Panc1 (cell line): ENCODE results near the gene TESK2. TPM values are rescaled to one million over a fixed set of nuclear protein-coding genes. Genes with fewer than 3 reads are reported as not detected.
"Not testable (repeated sequence)": the region's sequence is repeated elsewhere in the genome, so short reads cannot be mapped to it uniquely, and the experiment has no call there.

Source experiments
- ATAC-seq: fragments of 200-7000 bp; cut with Tn5 transposase; 2 replicates; pipeline ENCODE4 v1.9.1; 2020; ENCODE audit warnings: mild to moderate bottlenecking, moderate library complexity
- BruUV-seq: library from RNA; stranded (reverse); fragments of 400-500 nt; replicated peaks from 2 replicates; lab custom pipeline; 2021; lab: Mats Ljungman, UMichigan
- CTCF ChIA-PET: fragments of 300-600 bp; sonication (Branson Sonifier 250); formaldehyde crosslinking; loops from one replicate; lab custom pipeline; 2022; ENCODE audit warnings: antibody characterized with exemption; lab: Charles Lee
- POLR2A ChIA-PET: fragments of 300-600 bp; sonication (Branson Sonifier 250); formaldehyde crosslinking; loops from one replicate; lab custom pipeline; 2022; ENCODE audit warnings: antibody characterized with exemption; lab: Charles Lee
- DNase-seq: peaks from one replicate; pipeline ENCODE4 v3.0.0-alpha.2; 2010; ENCODE audit warnings: low read depth, low spot score
- H3K27ac ChIP-seq: 2 replicates; pipeline ENCODE4 v1.5.1; 2011; ENCODE audit warnings: mild to moderate bottlenecking, low read length, inconsistent platforms
- H3K27me3 ChIP-seq: fragments of 200-500 bp; sonication (Bioruptor generic); 2 replicates; pipeline ENCODE4 v1.6.0; 2014; ENCODE audit warnings: low read length, inconsistent platforms; ENCODE audit not compliant: control insufficient read depth, insufficient read depth
- H3K36me3 ChIP-seq: fragments of 200-500 bp; sonication (Bioruptor generic); 2 replicates; pipeline ENCODE4 v1.5.1; 2014; ENCODE audit warnings: inconsistent platforms, mild to moderate bottlenecking, low read length, moderate library complexity; ENCODE audit not compliant: control insufficient read depth, insufficient read depth
- H3K4me1 ChIP-seq: 2 replicates; pipeline ENCODE4 v1.5.1; 2011; ENCODE audit warnings: inconsistent platforms, mild to moderate bottlenecking, low read length, moderate library complexity; ENCODE audit not compliant: control insufficient read depth, insufficient read depth
- H3K4me3 ChIP-seq, 2 experiments: 2 replicates each; pipeline ENCODE4 v1.5.1; 2011 to 2012; ENCODE audit warnings: low read depth in 2 of 2, low read length in 2 of 2, mild to moderate bottlenecking in 2 of 2, inconsistent platforms in 1 of 2, moderate library complexity in 1 of 2
- H3K9me3 ChIP-seq: fragments of 200-500 bp; sonication (Bioruptor generic); 2 replicates; pipeline ENCODE4 v1.5.1; 2014; ENCODE audit warnings: low read depth, mild to moderate bottlenecking, inconsistent platforms, low read length, moderate library complexity; ENCODE audit not compliant: control insufficient read depth, insufficient read depth
- POLR2AphosphoS5 ChIP-seq: IDR thresholded peaks from 2 replicates; pipeline ENCODE4 v1.6.1; 2012; ENCODE audit warnings: mild to moderate bottlenecking, low read depth, low read length, moderate library complexity
- SIN3A ChIP-seq: IDR thresholded peaks from 2 replicates; pipeline ENCODE4 v1.6.1; 2012; ENCODE audit warnings: low read depth, mild to moderate bottlenecking, low read length, moderate library complexity, borderline replicate concordance; ENCODE audit not compliant: insufficient read depth
- TCF7L2 ChIP-seq: IDR thresholded peaks from 2 replicates; pipeline ENCODE4 v1.6.1; 2011; ENCODE audit warnings: mild to moderate bottlenecking, low read depth, low read length, inconsistent platforms
- in situ Hi-C: cut with HindIII; loops from 2 replicates; pipeline ENCODE4 v1.10.0; 2016; ENCODE audit warnings: low sequenced_read_pairs, low pct_unique_long_range_greater_than_20kb
- intact Hi-C: fragments of 100-400 bp; cut with micrococcal nuclease; formaldehyde crosslinking; loops from one replicate; pipeline ENCODE4 v1.10.0; 2022; ENCODE audit not compliant: unreplicated experiment
- total RNA-seq: library from RNA; stranded (reverse); gene quantifications from one replicate; pipeline ENCODE4 v1.2.1, GENCODE V29; 2021; ENCODE audit not compliant: unreplicated experiment
- TF ChIP-seq, protein P1 (sequence below), 2 experiments: IDR thresholded peaks; 2 replicates each; pipeline ENCODE4 v1.6.1; 2011 to 2012; ENCODE audit warnings: low read depth in 2 of 2, control low read depth in 1 of 2, low read length in 1 of 2, mild to moderate bottlenecking in 1 of 2, moderate library complexity in 1 of 2; ENCODE audit not compliant: insufficient read depth in 1 of 2
- TF ChIP-seq, protein P2 (sequence below): fragments of 450-650 bp; IDR thresholded peaks from 2 replicates; pipeline ENCODE4 v1.5.1; 2017; ENCODE audit warnings: mild to moderate bottlenecking

Gene TESK2
- total RNA-seq, 1 experiment from 2014 or later: 3.3 TPM

GRCh38 chr1:45385302-45385701 lies 105.7 kb downstream of the TESK2 start:
- POLR2A ChIA-PET: no interaction called here
- H3K9me3 ChIP-seq: no peaks in the 10 kb centered on the region
- ATAC-seq: no peak

GRCh38 chr1:45384213-45384612 lies 106.8 kb downstream of the TESK2 start:
- CTCF ChIA-PET, H3K9me3 ChIP-seq, DNase-seq, H3K4me1 ChIP-seq, H3K36me3 ChIP-seq, POLR2A ChIA-PET, intact Hi-C loops, H3K27ac ChIP-seq, in situ Hi-C loops, ATAC-seq, BruUV-seq, H3K4me3 ChIP-seq, H3K27me3 ChIP-seq: not testable (repeated sequence)

More at GRCh38 chr1:45385302-45385701, 105.7 kb downstream of the TESK2 start:
- H3K4me1 ChIP-seq: no peaks in the 10 kb centered on the region
- CTCF ChIA-PET: no interaction called here
- H3K27me3 ChIP-seq: no peaks in the 10 kb centered on the region; the same call in 1 of the 2 replicates
- intact Hi-C loops: no loop called here
- no TSS peak for BruUV-seq
- TF ChIP-seq TCF7L2 (no peak), SIN3A (no peak), POLR2AphosphoS5 (no peak)
- TF ChIP-seq, protein P1, sequence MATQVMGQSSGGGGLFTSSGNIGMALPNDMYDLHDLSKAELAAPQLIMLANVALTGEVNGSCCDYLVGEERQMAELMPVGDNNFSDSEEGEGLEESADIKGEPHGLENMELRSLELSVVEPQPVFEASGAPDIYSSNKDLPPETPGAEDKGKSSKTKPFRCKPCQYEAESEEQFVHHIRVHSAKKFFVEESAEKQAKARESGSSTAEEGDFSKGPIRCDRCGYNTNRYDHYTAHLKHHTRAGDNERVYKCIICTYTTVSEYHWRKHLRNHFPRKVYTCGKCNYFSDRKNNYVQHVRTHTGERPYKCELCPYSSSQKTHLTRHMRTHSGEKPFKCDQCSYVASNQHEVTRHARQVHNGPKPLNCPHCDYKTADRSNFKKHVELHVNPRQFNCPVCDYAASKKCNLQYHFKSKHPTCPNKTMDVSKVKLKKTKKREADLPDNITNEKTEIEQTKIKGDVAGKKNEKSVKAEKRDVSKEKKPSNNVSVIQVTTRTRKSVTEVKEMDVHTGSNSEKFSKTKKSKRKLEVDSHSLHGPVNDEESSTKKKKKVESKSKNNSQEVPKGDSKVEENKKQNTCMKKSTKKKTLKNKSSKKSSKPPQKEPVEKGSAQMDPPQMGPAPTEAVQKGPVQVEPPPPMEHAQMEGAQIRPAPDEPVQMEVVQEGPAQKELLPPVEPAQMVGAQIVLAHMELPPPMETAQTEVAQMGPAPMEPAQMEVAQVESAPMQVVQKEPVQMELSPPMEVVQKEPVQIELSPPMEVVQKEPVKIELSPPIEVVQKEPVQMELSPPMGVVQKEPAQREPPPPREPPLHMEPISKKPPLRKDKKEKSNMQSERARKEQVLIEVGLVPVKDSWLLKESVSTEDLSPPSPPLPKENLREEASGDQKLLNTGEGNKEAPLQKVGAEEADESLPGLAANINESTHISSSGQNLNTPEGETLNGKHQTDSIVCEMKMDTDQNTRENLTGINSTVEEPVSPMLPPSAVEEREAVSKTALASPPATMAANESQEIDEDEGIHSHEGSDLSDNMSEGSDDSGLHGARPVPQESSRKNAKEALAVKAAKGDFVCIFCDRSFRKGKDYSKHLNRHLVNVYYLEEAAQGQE (IDR thresholded peaks at IDR 0.05; ENCODE audit: insufficient read depth in 1 of 2, low read depth in 2 of 2, low read length in 1 of 2): no peak
- TF ChIP-seq, protein P2, sequence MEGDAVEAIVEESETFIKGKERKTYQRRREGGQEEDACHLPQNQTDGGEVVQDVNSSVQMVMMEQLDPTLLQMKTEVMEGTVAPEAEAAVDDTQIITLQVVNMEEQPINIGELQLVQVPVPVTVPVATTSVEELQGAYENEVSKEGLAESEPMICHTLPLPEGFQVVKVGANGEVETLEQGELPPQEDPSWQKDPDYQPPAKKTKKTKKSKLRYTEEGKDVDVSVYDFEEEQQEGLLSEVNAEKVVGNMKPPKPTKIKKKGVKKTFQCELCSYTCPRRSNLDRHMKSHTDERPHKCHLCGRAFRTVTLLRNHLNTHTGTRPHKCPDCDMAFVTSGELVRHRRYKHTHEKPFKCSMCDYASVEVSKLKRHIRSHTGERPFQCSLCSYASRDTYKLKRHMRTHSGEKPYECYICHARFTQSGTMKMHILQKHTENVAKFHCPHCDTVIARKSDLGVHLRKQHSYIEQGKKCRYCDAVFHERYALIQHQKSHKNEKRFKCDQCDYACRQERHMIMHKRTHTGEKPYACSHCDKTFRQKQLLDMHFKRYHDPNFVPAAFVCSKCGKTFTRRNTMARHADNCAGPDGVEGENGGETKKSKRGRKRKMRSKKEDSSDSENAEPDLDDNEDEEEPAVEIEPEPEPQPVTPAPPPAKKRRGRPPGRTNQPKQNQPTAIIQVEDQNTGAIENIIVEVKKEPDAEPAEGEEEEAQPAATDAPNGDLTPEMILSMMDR: no peak
- H3K36me3 ChIP-seq: no peaks in the 10 kb centered on the region
- H3K27ac ChIP-seq: no peak overlapping the region
- in situ Hi-C loops: no loop called here
- no peak overlapping the region for H3K4me3 ChIP-seq
- no peak for DNase-seq

- in situ Hi-C loops: no loop called here
- intact Hi-C loops: no loop called here
These were observed 107.8 kb downstream of the TESK2 start for GRCh38 chr1:45383191-45383590.

More at GRCh38 chr1:45383191-45383590, 107.8 kb downstream of the TESK2 start:
- no peak for ATAC-seq
- ChIA-PET POLR2A (no interaction called here), CTCF (no interaction called here)
- Histone ChIP-seq H3K9me3 (no peaks in the 10 kb centered on the region), H3K4me3 (no peak overlapping the region), H3K4me1 (no peaks in the 10 kb centered on the region), H3K27me3 (no peaks in the 10 kb centered on the region; the same call in 1 of the 2 replicates), H3K27ac (no peak overlapping the region), H3K36me3 (no peaks in the 10 kb centered on the region)
- no peak for TF ChIP-seq TCF7L2
- no peak for TF ChIP-seq SIN3A
- no peak for TF ChIP-seq POLR2AphosphoS5
- TF ChIP-seq, protein P2: no peak
- TF ChIP-seq, protein P1 (IDR thresholded peaks at IDR 0.05; ENCODE audit: insufficient read depth in 1 of 2, low read depth in 2 of 2, low read length in 1 of 2): no peak
- DNase-seq: no peak
- no TSS peak for BruUV-seq
